NCI-H345 treated with DMSO at 0.1 percent for 48 hours (cell line): ENCODE results near the gene WDR38.

Experiments used
- DNase-seq: peaks from one replicate; lab custom pipeline; 2025; ENCODE audit not compliant: unreplicated experiment; lab: John Stamatoyannopoulos, UW

Gene WDR38

DNA sequence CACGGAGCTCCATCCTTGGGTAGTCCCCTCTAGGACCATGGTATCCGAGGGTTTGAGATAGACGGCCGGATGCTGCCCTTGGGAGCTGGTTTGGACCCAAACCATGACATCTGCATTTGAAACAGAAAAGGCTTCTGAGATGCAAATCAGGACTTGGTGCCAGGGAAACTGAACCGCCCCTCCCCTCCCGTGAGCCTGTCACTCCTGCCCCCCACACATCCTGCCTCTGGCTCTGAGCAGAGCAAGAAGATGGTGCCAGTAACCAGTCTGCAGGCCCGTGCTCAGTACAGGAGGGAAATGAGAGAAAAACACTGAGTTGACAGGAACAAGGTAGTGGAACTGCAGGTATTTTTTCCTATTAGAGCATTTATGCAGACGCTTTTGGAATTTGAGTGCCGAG lies 27.2 kb downstream of the WDR38 start:
- DNase-seq = no peak

DNA sequence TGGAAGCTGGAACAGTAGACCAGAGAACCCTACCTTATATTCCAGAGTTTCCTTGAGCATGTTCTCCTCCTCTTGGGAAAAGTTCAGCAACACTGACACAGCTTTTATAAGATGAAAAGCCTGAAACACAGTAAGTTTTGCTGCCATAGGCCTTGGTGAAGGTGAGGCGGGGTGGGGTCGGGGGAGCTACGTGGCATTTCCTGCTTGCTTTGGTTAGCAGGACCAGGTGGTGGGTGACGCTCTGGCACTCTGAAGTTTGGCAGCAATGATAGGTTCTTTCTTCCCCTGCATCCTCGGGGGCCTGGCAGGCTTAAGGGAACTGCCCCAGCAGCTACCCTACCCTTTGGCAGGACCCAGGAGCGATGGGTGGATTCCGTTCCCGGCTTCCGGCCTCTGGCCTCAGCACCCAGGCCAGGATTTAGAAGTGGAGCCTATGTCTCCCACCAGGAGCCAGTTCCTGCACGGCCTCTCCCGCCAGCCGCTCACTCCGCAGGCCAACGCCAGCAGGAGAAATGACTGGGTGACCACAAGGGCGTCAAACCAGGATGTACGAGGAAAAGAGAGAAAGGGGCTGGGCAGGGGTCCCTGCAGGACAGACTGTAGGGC lies 28.0 kb downstream of the WDR38 start:
- DNase-seq = no peak

DNA sequence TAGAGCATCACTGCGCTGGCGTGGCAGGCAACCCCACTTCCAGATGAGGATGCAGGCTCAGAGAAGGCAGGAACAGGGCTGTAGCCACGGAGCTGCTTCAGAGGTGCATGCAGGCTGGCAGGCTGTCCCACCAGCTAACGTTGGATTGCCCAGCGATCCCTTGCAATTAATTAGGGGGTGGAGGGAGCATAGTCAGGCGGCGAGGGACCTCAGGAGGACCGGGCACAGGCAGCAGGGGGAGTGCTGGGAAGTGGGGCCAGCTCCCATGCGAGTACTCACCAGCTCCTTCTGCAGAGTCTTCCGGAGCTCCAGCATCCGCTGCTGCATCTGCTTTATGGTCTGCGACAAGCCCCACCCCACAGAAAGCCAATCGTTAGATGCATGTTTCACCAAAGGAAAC lies 29.0 kb downstream of the WDR38 start:
- DNase-seq = no peak

DNA sequence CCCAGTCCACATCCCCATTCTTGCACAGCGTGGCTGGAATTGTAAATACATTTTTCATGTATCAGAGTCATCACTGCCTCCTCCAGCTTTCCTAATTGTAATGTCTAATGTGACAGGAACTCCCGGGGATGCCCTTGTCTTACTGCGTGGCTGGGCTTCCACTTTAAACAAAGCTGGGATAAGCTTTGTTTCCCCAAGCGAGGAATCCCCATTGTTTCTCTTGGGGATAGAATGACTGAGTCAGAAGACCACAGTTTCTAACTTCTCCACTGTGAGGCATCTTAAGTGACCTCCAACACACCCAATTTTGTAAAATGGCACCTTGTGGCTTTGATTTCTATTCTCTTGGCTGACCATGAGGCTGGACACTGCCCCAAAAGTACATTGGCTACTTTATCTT lies 31.1 kb downstream of the WDR38 start:
- DNase-seq = no peak

DNA sequence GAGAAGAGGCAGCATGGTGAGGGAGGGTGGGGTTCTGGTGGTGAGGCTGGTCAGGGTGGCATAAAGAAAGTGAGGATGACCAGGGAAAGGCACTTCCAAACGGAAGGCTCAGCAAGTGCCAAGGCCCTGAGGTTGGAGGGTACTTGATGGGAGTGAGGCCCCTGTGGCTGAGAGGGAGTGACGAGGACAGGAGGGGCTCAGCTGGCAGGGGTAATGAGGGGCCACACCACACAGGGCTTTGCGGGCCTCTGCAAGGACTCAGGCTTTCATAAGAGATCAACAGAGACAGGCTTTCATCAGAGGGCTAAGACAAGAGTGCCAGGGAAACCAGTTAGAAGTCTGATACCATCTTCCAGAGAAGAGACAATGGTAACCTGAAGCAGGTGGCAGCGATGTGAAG lies 32.3 kb downstream of the WDR38 start:
- no peak for DNase-seq

DNA sequence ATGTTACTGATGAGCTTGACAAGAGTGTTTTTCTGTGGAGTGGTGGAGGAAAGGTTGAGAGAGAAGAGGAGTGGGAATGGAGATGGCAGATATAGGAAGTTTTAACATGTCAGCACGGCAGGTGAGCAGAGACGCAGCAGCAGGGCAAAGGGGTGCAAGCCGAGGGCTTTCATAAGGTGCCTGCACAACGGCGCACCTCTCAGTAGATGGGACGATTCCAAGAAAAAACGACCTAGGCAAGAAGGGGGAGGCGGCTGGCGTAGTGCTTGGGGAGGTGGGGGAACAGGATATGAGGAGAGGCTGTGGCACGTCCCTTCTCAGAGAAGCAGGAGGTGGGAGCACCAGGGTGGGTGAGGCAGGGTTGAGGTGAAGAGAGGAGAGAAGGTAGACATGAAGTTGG lies 33.2 kb downstream of the WDR38 start:
- no peak for DNase-seq

DNA sequence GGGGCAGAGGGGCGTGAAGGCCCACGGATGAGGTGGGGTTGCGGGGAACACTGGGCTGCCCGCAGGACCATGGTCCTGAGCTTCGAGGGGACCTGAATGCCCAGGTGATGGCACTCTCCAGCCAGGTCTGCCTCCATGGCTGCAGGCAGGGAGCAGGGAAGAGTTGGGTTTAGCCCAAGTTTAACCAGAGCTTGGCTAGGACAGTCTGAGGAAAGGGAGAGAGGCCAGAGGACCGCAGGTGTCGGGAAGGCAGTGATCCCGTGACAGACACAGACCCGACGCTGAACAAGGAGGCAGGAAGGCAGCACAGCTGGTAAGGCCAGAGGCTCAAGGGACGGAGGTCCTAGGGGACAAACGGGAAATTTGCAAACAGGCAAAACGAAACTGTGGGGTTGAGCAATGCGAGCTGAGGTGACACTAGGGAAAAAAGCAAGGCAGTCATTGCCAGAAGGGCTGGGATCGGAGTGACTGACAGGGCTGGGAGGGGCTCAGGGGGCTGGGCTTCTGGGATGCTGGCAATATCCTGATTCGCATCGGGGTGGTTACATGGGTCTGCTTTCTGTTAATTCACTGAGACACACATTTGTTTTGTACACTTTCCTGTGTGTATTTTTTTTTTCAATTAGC lies 33.7 kb downstream of the WDR38 start:
- no peak for DNase-seq

DNA sequence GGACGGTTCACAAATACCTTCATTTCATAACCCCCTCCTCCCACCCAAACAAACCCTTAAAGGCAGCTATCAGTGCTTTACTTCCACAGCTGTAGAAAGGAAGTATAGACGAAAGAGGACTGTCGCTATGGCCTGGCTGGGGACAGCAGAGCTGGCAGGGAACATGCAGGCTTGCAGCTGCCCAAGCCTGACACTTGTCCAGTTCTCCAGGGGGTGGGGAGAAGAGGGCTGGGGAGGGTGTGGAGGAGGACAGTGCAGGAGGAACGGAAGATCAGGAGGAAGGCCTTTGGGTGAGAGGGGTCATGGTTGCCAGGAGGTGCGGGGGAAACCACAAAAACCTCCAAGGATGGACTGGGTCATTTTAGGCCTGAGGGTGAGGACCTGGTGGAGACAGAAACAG lies 34.6 kb downstream of the WDR38 start:
- no peak for DNase-seq

DNA sequence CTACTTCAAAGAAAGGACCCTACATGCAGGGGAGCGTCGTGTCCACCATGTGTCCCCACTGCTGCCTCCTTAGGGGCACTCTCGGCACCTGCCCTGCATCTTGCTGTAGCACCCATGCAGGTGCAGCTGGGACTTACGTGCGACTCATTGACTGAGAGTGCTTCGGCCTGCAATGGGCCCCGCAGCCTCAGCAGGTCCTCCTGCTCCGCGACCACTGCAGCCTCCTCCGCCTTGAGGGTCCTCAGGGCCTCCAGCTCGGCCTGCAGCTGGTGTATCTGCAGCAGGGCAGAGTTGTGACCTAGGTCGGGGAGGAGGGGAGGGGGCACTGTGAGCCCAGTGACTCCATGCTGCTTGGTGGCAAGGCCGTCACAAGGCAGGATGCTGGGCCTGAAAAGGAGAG lies 35.7 kb downstream of the WDR38 start:
- DNase-seq = no peak

DNA sequence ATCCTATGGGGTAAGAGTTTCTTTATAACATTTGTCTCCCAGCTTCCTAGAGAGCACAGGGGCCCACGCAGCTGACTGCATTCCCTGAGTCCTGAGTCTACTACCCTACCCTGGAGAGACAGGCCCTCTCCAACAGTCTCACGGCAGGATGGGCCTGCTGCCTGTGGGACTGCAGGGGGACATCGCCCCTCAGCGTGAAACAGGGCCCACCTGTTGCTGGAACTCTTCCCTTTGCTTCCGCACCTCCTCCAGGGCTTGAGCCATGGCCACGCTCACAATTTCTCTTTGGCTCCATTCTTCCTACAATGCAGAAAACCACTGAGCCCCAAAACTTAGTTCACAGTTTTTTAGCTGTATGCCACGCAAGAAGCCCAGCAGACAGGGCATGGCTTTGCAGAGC lies 36.9 kb downstream of the WDR38 start:
- DNase-seq = no peak

DNA sequence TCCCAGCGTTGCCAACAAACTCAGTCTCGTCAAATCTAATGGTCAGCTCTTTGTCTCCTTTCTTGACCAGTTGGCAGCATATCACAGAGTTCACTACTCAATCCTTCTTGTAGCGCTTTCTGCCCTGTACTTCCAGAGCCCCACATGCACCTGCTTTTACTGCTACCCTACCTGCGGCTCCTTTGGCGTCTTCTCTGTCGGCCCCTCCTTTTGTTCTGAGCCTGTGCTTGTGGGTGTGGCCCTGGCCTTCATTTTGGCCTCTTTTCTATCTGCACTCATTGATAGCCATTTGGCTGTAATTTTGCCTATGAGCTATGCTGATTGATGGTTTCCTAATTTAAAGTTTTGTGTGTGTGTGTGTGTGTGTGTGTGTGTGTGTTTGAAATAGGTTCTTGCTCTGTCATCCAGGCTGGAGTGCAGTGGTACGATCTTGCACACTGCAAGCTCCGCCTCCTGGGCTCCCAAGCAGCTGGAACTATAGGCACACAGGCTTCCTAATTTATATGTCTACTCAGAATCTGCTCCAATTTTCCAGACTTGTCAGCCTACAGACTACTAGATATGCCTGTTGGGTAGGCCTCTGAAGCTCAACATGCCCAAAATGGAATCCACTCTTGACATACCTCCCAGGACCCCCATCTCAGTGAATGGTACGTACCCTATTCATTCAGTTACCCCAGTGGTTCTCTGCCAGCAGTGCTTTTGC lies 40.9 kb downstream of the WDR38 start:
- no peak for DNase-seq

DNA sequence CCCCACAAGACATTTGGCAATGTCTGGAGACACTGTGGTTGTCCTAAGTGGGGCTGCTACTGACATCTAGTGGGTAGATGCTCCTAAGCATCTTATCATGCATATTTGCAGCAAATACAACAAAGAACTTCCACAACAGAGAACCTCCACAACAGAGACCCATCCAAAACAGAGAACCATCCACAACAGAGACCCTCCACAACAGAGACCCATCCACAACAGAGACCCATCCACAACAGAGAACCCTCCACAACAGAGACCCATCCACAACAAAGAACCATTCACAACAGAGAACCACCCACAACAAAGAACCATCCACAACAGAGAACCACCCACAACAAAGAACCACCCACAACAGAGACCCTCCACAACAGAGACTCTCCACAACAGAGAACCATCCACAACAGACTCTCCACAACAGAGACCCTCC lies 41.5 kb downstream of the WDR38 start:
- DNase-seq = no peak

DNA sequence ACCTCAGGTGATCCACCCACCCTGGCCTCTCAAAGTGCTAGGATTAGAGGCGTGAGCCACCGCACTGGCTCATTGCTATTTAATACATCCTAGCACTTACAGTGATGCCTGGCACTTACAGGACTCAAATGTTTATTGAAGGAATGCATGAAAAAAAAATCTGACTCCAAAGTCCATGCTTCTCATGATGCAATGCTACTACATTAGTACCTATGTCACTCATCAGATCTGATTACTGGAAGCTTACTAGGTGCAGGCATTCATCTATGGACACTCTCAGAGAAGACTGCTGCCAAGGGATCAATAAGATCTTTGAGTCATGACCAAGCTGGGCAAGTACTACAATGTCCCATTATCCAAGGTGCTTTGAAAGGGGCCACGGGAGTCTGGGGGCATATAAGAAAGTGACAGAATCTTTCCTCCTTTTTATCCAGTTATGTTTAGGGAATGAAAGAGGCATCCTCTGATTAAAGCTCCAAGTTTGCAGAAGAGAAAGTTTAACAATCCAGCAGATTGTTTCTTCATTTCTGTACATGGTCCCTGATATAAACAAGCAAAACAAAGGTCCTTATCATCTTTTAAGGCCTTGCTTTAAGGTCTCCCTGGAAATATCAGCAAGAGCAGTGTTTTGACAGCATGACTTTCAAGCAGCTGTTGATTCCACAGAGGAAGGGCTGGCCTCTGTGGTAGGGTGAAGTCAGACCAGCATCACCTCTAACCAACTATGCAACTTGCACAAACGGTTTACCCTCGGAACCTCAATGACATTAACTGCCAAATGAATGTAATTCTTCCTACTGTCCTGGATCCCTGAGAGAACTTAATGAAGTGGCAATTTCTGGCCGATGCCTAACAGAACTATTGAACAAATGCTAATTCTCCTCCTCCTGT lies 44.6 kb downstream of the WDR38 start:
- DNase-seq = no peak

DNA sequence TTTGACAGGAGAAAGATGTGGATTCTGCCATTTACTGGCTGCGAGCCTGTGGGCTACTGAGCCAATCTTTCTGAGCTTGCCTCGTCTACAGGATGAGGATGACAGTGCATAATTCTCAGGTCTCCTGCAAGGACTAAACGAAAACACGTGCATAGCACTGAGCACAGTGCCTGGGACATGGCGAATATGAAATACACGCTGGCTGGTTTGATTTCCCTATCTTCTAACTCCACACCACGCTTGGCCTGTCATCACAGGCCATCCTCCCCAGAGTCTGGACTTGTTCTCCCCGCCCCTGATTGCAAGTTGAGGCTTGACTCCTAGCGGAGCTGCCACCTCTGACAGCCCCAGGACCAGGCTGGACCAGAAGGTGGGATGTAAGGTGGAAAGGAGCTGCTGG lies 46.6 kb downstream of the WDR38 start:
- no peak for DNase-seq

DNA sequence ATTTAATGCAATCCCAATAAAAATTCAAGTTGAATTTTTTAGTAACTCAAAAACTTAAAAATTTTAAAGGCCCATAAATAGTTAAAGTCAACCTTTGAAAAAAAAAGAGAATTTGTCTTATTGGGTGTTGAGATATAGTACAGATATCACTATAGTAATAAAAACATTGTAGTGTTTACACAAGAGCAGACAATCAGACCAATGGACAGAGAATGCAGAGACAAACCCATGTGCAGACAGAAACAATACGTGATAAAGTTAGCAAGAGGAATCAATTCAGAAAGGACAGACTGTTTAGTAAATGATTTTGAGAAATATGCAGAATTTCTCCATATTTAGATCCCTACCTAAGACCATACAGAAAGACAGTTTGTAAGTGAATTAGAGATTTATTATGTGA lies 53.7 kb downstream of the WDR38 start:
- DNase-seq = no peak
